Measurements from ENCODE around the gene KIRREL3.

DNA sequence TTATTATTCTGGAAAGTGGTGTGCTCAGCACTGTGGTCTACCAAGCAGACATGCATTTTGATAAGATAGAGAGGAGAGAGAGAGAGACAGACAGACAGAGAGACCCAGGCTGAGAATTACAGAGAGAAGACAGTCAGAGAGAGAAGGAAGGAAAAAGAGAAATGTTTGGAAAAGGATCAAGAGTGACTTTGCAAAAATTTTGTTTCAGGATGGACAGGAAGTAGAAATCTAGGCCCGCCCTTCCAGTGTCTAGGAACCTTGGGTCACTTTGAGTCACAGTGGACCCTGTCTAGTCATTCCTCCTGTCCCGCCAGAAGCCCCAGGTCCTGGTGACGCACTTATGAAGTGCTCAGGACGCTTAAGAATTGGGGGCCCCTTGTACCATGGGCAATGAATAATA, 478.4 kb downstream of the KIRREL3 start:
- no peak for TF ChIP-seq EZH2phosphoT487 (IDR thresholded peaks at IDR 0.05; ENCODE audit: borderline replicate concordance, low read length)
- TF ChIP-seq, protein P1, sequence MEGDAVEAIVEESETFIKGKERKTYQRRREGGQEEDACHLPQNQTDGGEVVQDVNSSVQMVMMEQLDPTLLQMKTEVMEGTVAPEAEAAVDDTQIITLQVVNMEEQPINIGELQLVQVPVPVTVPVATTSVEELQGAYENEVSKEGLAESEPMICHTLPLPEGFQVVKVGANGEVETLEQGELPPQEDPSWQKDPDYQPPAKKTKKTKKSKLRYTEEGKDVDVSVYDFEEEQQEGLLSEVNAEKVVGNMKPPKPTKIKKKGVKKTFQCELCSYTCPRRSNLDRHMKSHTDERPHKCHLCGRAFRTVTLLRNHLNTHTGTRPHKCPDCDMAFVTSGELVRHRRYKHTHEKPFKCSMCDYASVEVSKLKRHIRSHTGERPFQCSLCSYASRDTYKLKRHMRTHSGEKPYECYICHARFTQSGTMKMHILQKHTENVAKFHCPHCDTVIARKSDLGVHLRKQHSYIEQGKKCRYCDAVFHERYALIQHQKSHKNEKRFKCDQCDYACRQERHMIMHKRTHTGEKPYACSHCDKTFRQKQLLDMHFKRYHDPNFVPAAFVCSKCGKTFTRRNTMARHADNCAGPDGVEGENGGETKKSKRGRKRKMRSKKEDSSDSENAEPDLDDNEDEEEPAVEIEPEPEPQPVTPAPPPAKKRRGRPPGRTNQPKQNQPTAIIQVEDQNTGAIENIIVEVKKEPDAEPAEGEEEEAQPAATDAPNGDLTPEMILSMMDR (conservative IDR thresholded peaks at IDR 0.05; ENCODE audit: low read depth, low read length): no peak

Measured in PC-3 (cell line).